ENCODE data around the gene MCOLN1.

GRCh38 chr19:7529610-7530490, 7.4 kb downstream of the MCOLN1 start:
- TF ChIP-seq POLR2A (IDR thresholded peaks at IDR 0.05; ENCODE audit: extremely low read depth, insufficient read length) = no peak
- TF ChIP-seq CTCF (IDR thresholded peaks at IDR 0.05; ENCODE audit: low read depth, low read length) = no peak
- no peak for TF ChIP-seq MAX (IDR thresholded peaks at IDR 0.05; ENCODE audit: low read depth, low read length)
- no peak for TF ChIP-seq MYC (IDR thresholded peaks at IDR 0.05; ENCODE audit: low read depth, low read length)
